ENCODE results near the gene PPP1R13L. TPM values are rescaled to one million over a fixed set of nuclear protein-coding genes. Genes with fewer than 3 reads are reported as not detected.

The PPP1R13L gene
- total and polyA plus RNA-seq, 2 of the 8 experiments (the other 6 are each of a cell fraction or from before 2014, with no cell fraction given), result 9.1 to 15.3 TPM

GRCh38 chr19:45395821-45396617, 8.8 kb downstream of the PPP1R13L start (continued):
- TF ChIP-seq CHD7 (IDR thresholded peaks at IDR 0.05; ENCODE audit: insufficient replicate concordance, low read length) (no peak), ASH2L (IDR thresholded peaks at IDR 0.05; ENCODE audit: low read length) (peak; percentile 84), POLR2A (IDR thresholded peaks at IDR 0.05; ENCODE audit: control extremely low read depth in 1 of 2, low read depth in 2 of 2, low read length in 2 of 2) (no peak), POU5F1 (IDR thresholded peaks at IDR 0.05; ENCODE audit: low read depth, low read length) (no peak), ATF3 (IDR thresholded peaks at IDR 0.05; ENCODE audit: insufficient read depth, low read depth, low read length) (no peak), SP2 (IDR thresholded peaks at IDR 0.05; ENCODE audit: low read length) (no peak), ZNF274 (IDR thresholded peaks at IDR 0.05; ENCODE audit: borderline replicate concordance, extremely low read depth, low read length) (no peak), BRCA1 (IDR thresholded peaks at IDR 0.05; ENCODE audit: low read depth, low read length) (no peak), RBBP5 (IDR thresholded peaks at IDR 0.05; ENCODE audit: borderline replicate concordance, low read depth, low read length) (0 out of 2 replicates have a peak, but pooled peaks have one; percentile 18), HDAC2 (IDR thresholded peaks at IDR 0.05; ENCODE audit: borderline replicate concordance in 1 of 2, low read depth in 2 of 2, low read length in 2 of 2) (no peak)
